ENCODE measurements around the gene FRMD5.
A peak's percentile ranks its signal among the peaks of the same experiment; 100 is the strongest.
"Not testable (repeated sequence)": the region's sequence is repeated elsewhere in the genome, so short reads cannot be mapped to it uniquely, and the experiment has no call there.

FRMD5 gene

DNA sequence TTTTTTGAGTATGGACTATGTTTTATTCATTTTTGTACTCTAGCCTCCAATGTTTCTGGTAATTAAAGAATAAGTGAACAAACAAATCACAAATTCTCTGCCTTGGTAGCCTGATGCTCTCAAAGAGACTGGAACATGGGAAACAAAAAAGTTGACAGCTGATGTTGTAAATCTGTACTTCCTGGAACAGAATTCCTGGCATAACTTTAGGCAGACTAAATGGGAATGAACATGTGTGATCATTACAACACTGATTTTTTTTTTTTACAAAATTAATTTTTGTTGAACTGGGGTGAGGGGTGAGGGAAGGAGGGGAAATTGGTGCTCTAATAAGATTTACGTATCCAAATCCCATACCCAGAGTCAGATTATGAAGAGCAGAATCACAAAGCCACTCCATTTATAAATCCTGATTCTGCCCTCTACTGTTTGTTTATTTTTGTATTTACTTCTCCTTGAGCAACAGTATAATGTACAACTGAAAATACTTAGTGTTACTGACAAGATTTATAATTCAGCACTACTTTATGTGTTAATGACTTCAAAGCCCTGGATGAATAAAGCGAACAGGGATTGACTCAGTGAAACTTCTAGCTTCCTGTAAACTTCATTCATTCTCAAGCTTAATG, 165.0 kb downstream of the FRMD5 start:
- DNase-seq = no peak

DNA sequence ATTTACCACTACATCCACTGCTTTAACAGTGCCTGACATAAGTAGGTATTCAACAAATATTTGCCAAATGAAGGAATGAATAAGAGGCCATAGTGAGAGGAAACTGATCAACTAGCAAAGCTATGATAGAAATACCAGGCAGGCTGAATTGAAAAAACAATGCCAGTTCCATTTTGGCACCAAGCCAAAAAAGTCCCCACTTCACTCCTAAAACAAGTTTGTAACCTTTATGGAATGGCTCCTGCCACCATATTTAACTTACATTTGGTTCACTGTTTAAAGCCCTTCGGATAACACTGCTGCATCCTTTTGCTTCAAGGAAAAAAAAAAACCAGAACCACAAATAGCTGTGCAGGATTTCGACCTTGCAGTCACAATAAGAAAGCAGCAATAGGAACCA, 166.1 kb downstream of the FRMD5 start:
- no peak for DNase-seq

DNA sequence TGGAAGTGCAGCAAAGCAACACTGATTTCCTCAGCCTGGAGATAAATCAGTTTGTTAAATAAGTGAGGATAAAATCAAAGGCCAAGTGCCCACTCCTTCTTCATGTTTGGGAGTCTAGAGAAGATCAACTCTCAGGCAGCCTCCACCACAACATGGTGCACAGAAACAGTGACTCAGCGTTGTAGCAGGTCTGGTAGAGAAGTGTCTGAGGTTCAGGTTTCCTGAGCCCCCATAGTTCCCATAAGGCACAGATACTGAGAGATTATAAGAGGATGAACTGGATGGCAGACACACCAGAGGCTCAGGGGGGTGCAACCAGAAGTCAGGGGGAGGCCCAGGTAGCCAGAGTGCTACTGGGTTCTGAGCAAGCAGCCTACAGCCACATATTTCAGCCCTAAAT, 166.7 kb downstream of the FRMD5 start:
- no peak for DNase-seq

DNA sequence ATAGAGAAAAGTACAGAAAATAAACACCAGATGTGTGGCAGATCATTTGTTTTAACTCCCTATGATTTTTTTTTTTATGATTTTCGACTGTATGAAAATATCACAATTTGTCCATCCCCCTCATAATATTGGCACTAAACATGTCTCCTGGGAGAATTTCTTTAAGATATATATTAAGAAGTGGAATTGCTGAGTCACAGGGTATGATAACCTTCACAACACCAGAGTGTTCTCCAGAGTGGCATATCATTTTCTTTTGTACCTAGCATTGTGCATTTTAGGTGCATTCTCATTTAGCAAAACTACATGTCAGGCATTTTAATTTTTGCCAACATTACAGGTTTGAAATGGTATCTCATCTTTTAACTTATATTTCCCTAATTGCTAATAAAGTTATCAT, 170.9 kb downstream of the FRMD5 start:
- no peak for DNase-seq

DNA sequence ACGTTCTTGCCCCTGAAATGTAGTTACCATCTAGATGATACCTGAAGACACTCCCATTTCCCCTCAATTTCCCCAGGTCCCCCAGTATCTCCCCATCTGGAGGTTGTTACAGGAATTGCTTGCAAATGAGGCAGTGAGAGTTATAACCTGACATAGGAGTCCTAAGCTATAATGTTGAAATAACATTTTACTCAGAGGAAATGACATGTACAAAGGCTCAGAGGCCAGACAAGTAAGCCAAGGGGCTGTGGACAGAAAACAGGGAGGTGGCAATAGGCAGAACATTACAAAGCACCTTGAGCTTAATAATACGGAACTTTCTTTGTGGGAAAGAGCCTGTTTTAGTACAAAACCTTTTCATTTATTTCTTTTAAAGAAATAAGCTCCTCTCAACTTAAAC, 171.9 kb downstream of the FRMD5 start:
- DNase-seq = no peak

DNA sequence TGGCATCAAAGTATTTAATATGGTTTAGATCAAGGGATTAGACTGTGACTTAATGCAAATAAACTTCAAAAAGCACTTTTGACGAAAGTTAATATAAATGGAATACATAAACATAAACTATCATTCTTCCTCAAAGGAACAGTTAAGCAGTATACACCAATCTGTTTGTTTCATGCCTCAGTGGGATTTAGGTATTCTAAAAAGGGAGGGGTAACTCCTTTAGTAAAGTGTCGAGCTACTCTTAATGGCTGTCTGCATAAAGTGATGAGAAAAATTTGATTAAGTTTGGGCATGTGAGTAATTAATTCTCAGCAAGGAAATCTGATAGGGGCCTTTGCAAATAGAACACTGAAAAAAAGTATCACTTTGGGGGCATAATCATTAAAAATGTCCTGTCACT, 176.9 kb downstream of the FRMD5 start:
- DNase-seq = no peak

DNA sequence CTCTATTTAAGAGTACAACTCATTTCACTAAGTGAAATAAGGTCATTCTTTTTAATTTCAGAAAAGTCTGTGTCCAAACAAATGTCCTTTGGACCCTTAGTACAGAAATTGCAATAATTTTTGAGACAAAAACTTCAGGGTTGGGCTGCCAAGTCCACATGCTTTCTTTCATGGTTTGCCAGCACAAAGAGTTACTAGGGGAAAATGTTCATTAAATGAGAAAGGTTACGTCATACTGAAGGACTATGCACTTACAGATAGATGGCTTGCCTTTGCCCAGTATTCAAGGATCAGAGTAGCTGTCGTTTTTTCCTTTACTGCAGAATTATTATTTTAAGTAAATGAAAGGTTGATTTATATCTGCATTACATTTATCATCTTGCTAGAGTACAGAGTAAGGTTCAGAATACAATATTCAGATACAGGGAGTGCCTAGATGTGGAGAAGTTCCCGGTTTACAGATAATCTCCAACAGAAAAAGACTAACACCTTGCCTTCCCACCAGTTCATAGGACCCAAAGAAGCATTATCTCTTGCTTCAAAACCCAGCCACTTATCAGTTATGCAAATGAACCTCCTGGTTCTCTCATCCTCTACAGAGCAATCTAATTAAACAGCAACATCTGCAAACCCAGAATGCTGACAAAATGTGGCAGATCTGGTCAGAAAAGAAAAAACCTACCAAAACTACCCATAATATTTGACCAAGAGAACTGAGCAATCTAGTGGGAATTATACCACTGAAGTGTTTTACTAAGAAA, 179.3 kb downstream of the FRMD5 start:
- no peak for DNase-seq

DNA sequence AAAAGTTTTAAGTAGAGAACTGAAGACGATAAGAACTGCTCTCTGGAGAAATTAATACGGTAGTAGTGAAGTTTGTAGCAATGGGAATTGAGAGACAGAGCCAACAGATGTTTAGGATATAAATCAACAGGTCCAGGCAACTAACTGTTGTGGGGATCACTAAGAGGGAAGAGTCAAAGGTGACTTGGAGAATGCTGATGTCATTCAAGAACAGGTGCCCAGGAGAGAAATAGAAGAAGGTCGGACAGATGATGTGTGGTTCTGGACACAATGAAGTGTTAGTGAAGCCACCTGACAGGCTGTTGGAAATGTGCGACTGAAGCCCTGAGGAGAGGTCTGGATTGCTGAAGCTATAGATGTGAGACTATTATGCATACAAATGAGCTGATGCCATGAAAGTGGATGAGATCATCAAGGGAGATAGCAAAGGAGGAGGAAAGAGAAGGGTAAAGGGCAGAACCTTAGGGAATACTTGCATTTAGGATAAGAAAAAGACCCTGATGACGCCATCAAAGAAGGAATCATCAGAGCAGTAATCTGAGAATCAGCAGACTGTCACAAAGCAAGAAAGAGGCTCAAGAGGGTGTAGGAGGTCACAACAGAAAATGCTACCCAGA, 183.7 kb downstream of the FRMD5 start:
- DNase-seq = no peak

DNA sequence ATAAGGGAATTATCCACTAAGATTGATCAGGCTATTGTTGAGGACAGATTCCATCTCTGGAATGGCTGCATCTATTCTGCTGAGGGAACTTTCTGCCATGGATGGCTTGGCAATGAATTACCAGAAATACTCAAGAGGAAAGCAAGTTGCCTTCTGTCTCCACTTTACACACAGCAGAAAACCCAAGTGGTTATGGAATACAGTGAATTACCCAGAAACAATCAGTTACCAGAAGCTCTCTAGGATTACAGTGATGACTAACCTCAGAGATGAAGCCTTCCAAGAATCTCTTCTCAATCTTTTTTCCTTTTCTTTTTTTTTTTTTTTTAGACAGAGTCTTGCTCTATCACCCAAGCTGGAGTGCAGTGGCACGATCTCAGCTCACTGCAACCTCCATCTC, 185.0 kb downstream of the FRMD5 start:
- no peak for DNase-seq

DNA sequence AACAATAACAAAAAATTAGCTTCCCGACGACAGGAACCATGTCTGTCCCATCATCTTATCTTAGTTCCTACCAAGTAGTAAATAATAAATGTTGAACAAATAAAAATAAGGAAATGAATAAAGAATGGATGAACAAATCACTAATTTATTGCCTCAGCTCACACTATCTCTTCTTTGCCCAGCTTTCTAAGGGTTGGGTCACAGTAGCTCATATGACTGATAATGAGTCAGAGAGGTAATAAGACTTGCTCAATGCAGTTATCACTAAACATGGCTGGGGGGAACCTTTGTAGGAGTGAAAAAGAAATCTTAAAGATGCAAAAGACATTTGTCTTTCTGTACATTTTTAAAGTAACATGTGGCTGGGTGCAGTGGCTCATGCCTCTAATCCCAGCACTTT, 186.0 kb downstream of the FRMD5 start:
- no peak for DNase-seq

DNA sequence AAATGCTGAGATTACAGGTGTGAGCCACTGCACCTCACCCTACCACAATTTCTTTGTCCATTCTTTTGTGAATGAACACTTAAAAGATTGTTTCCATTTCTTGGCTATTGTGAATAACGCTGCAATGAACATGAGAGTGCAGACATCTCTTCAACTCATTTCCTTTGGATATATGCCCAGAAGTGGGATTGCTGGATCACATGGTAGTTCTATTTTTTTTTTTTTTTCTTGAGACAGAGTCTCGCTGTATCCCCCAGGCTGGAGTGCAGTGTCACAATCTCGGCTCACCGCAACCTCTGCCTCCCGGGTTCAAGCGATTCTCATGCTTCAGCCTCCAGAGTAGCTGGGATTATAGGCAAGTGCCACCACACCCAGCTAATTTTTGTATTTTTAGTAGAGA, 194.8 kb downstream of the FRMD5 start:
- DNase-seq = not testable (repeated sequence)

DNA sequence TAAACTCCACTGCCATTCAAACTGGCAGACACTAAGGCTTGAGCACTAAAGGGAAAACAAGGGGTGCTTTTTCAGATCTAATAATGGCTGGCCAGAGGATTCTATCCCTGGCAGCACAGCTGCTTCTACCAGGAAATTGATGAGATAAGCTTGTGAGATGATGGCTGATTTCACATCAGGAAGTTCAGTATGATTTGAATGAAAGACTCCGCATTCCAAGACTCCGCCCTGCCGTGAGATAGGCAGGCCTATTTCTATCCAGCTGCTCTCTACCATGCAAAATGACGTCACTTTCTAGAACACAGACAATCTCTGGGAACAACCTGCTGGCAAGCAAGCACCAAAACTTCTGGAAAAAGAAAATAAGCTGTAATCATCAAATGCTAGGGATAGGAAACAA, 196.5 kb downstream of the FRMD5 start:
- DNase-seq = no peak

DNA sequence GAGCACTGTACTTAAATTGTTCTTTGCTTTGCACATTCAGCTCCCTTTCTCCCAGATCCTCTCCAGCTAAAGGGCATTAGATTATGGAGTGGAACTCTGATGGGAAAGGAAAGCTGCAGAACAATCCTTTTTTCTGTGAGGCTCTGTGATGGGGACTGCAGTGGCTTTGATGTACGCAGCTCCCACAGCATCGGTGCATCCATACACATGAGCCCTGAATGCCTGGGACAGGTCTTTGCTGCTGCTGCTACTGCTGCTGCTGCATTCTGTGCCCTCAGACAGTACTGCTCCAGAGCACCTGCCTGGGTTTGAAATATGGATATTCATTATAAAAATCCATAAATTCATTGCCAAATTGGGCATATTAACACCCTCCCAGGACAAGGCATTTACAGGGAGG, 203.9 kb downstream of the FRMD5 start:
- no peak for DNase-seq

DNA sequence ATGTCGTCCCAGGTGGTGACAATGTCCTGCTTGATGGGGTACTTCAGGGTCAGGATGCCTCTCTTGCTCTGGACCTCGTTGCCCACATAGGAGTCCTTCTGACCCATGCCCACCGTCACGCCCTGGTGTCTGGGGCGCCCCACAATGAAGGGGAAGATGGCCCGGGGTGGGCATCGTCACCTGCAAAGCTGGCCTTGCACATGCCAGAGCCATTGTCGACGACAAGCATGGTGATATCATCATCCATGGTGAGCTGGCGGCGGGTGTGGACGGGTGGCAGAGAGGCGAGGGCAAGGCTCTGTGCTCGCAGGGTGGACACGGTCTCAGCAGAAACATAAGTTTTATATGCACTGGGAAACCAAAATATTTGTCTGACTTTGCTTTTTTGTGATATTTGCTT, 205.1 kb downstream of the FRMD5 start:
- DNase-seq = no peak

DNA sequence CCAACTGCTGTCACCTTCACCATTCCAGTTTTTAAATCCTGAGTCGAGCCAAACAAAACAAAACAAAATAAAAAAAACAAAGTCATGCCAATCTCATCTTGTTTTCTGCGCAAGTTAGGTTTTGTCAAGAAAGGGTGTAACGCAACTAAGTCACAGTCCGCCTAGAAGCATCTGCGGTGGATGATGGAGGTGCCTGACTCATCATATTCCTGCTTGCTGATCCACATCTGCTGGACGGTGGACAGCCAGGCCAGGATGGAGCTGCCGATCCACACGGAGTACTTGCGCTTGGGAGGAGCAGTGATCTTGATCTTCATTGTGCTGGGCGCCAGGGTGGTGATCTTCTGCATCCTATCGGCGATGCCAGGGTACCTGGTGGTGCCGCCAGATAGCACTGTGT, 206.2 kb downstream of the FRMD5 start:
- DNase-seq = no peak

DNA sequence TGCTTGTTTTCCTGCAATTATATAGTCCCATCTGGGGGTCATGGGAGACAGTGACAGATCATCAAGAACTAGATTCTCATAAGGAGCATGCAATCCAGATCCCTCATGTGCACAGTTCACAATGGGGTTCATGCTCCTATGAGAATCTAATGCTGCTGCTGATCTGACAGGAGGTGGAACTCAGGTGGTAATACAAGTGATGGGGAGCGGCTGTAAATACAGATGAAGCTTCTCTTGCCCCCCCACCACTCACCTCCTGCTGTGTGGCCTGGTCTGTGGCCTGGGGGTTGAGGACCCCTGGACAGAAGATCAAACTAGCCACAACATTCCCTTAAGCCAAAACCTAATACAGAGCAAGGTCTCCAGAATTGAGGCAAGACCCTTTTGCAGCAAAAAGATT, 207.1 kb downstream of the FRMD5 start:
- no peak for DNase-seq

DNA sequence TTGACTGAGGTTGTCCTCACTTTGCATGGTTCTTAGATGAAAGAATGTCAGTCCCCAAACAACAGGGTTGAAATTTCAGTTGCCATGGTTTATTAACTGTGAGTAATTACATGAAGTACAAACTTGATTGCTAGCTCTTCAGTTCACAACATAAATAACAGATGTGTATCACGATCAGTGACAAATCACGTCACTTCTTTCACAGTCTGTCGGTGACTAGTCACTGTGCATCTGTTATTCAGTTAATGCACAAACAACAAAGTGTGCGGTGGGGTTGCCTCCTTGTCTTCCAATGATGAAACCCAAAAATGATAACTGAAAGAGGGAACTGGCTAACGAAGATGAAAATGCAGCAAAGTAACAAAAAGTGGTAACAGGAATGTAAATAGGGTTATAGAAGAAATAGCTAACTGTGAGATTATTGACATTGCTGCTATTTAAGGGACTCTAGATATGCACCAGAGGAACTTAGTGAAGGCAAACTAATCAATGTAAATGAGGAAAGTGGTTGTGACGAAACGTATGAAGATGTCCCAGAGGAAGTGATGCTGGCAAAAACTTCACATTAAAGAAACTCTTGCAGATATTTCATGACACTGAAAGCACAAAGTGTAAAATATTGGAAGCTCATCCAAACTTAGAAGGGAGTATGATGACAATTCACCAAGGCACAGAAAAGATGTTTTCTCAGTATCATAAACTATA, 208.9 kb downstream of the FRMD5 start:
- DNase-seq = no peak

DNA sequence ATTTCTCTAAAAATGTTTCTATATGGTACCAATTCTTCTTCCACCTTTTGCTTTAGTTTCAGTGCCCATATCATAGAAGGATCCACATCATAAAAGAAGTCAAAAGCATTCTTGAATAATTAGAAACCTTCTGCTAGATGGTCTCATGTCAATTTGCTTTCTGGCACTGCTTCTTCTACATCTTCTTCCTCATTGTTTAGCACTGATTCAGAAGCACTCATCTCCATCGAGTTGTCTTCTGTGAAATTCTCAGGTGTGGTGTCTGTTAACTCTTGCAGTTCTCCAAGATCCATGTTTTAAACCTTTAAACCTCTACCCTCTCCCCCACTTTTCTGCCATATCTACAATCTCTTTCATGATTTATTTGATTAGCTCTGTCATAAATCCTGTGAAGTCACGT, 213.5 kb downstream of the FRMD5 start:
- no peak for DNase-seq

DNA sequence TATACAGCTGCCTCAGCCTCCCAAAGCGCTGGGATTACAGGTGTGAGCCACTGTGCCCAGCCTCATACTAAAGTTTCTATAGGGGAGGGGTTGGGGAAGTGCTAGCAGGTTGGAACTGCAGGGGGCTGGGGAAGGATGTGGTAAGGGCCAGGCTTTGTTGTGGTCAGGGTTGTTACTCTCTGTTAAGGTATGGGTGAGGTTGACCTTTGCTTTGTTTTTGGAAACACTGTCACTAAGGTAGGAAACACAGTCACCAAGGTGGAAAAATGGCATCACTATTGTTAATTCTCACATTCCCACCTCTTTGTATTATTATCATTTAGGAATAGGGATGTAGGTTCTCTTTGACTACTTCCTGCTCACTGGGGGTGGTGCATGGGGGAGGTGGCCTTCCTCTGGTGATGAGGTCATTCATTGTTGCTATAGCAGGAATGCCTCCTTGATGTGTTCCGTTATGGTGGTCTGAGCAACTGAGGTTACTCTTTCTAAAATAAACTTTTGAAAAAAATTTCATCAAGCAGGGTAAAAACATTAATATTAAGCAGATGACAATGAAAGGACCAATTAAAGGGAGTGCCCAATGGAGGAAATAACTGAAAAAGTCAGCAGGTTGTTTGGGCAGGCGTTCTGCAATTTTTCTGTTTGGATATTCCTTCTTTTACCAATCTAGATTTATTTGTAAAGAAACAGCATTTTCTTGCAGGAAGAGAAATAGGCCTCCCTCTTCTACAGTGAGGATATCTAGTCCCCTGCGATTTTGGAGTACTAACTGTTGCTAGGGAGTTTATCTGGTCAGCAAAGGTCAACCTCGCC, 217.8 kb downstream of the FRMD5 start:
- peak; percentile 38 for DNase-seq

DNA sequence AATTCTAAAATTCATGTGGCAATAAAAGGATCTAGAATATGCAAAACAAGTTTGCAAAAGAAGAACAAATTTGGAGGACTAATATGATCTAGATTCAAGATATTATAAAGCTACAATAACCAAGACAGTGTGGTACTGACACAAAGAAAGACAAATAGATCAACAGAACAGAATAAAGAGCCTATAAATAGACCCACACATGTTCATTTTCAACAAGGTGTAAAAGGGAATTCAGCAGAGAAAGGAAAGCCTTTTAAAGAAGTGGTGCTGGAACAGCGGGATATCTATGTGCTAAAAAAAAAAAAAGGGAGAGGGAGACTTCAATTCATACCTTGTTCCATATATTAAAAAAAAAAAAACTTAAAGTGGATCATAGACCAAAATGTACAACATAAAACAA, 219.3 kb downstream of the FRMD5 start:
- DNase-seq = no peak

DNA sequence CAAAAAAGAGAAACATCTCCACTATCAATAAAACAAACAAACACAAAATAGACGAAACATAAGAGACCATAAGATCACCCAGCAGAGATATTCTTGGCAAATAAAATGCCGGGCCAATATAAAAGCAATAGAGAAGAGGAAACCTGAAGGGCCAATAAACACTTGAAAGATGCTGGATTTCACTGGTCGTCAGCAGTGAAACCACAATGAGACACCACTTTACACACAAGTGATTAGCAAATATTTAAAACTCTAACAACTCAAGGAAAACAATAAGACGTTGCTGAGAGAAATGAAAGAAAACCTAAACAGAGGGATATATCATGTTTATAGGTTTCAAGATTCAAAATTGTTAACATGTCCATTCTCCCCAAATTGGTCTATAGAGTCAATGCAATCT, 219.7 kb downstream of the FRMD5 start:
- DNase-seq = no peak

DNA sequence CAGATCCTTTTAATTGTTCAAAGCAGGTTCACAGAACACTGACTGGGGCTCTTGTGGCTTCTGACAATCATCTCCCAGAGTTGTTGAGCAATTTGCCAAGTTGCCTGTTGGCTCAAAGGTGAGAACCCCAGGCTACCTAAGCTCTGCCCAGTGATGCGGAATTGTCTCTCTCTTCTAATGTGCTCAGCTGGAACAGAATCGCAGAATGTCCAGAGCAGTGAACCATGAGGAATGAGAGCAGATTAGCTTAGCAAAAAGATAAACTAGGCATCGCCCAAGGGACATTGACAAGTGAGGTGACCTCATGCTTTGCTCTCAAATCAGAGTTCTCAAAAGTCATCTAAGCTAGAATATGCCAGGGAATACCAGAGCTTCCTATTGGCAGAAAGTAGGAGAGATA, 220.2 kb downstream of the FRMD5 start:
- DNase-seq = no peak

DNA sequence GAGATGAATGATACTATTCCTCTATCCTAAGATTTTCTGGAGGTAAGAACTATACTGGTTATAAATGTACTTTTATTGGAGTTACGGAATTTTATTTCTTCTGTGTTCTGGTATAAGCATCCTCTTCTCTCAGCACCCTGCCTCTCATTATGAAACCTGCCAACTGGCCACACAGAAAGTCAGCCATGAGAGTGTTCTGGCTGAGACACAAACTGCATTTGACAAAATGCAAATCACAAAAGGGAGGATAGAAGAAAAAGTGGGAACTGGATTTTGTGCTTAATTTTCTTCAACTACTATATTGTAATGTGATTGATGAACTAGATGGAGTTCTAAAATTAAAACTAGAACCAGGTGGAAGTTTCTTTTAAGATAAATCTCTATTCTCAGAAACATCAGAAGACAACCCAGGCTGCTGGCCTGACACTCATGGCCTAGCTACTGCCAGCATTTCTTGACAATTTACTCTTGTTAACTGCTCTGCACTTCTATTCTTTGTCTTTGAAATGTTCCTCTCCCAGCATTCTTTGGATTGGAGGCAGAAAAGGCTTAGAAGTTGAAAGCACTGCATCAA, 225.2 kb downstream of the FRMD5 start:
- no peak for DNase-seq

All from stimulated activated CD4-positive, alpha-beta T cell treated with anti-CD3 and anti-CD28 coated beads, Interleukin-4, amount 100 ng/mL, for 24 hours (primary cell).